HL-60 (cell line): ENCODE measurements around the gene MYBPC2.

ENCODE experiments used
- DNase-seq, 2 experiments: peaks; one replicate each; pipeline ENCODE4 v3.0.0-alpha.2; 2010 to 2020; ENCODE audit warnings: low read depth in 1 of 2, low spot score in 1 of 2
- H3K27ac ChIP-seq: fragments of 250-450 bp; sonication (Bioruptor Pico); replicated peaks from 2 replicates; pipeline ENCODE4 v1.5.1; 2020; ENCODE audit warnings: mild to moderate bottlenecking, moderate library complexity
- H3K27me3 ChIP-seq: fragments of 250-450 bp; sonication (Bioruptor Pico); 2 replicates; pipeline ENCODE4 v1.5.1; 2021; ENCODE audit warnings: mild to moderate bottlenecking, moderate library complexity; ENCODE audit not compliant: insufficient read depth, poor library complexity, severe bottlenecking
- H3K4me3 ChIP-seq: replicated peaks from 2 replicates; pipeline ENCODE4 v1.5.1; 2011; ENCODE audit warnings: mild to moderate bottlenecking, control low read depth, low read length; ENCODE audit not compliant: insufficient read depth
- GABPA ChIP-seq: IDR thresholded peaks from 2 replicates; pipeline ENCODE4 v1.6.1; 2012; ENCODE audit warnings: low read depth
- POLR2AphosphoS5 ChIP-seq: IDR thresholded peaks from 2 replicates; pipeline ENCODE4 v1.6.1; 2012; ENCODE audit warnings: low read depth
- SPI1 ChIP-seq: IDR thresholded peaks from 2 replicates; pipeline ENCODE4 v1.6.1; 2012; ENCODE audit warnings: low read depth, mild to moderate bottlenecking, borderline replicate concordance
- TF ChIP-seq, protein P1 (sequence below): IDR thresholded peaks from 2 replicates; pipeline ENCODE4 v1.6.1; 2012; ENCODE audit warnings: low read depth; ENCODE audit not compliant: insufficient replicate concordance
- TF ChIP-seq, protein P2 (sequence below): IDR thresholded peaks from one replicate; pipeline ENCODE4 v1.5.1; 2011; ENCODE audit warnings: low read length, control low read depth, inconsistent platforms; ENCODE audit not compliant: insufficient read depth

The MYBPC2 gene

DNA sequence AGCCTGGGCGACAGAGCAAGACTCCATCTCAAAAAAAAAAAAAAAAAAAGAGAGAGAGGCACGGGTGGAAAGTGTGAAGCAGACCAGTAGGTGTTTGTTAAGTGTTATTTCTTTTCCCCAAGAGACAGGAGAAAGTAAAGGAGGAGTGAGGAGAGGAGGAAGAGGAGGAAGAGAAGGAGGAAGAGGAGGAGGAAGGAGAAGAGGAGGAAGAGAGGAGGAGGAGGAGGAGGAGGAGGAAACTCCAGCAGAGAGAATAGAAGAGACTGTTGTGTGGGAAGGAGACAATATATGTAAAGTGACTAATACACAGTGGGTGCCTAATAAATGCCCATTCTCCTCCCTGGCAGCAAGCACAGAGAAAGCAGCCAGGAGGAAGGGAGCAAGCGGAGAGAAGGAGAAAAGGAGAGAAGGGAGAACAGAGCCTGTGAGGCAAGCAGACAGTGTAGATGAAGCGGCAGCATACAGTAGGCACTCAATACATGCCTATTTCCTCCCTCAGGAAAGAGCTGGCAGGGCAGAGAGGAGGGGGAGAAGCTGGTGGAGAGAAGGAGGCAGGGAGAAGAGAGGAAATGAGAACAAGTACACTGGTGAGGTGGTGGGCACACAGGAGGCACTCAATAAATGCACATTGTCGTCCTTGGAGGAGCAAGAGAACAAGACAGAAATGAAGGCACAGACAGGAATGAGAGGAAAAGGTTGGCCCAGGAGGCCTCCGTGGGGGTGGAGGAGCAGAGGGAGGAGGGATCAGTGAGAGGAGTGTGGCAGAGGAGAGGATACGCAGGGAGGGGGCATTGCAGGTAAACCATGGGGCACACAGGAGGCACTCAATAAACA is 61.7 kb downstream of the MYBPC2 start:
- TF ChIP-seq, protein P1, sequence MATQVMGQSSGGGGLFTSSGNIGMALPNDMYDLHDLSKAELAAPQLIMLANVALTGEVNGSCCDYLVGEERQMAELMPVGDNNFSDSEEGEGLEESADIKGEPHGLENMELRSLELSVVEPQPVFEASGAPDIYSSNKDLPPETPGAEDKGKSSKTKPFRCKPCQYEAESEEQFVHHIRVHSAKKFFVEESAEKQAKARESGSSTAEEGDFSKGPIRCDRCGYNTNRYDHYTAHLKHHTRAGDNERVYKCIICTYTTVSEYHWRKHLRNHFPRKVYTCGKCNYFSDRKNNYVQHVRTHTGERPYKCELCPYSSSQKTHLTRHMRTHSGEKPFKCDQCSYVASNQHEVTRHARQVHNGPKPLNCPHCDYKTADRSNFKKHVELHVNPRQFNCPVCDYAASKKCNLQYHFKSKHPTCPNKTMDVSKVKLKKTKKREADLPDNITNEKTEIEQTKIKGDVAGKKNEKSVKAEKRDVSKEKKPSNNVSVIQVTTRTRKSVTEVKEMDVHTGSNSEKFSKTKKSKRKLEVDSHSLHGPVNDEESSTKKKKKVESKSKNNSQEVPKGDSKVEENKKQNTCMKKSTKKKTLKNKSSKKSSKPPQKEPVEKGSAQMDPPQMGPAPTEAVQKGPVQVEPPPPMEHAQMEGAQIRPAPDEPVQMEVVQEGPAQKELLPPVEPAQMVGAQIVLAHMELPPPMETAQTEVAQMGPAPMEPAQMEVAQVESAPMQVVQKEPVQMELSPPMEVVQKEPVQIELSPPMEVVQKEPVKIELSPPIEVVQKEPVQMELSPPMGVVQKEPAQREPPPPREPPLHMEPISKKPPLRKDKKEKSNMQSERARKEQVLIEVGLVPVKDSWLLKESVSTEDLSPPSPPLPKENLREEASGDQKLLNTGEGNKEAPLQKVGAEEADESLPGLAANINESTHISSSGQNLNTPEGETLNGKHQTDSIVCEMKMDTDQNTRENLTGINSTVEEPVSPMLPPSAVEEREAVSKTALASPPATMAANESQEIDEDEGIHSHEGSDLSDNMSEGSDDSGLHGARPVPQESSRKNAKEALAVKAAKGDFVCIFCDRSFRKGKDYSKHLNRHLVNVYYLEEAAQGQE: no peak
- TF ChIP-seq GABPA (no peak), POLR2AphosphoS5 (no peak), SPI1 (no peak)
- TF ChIP-seq, protein P2, sequence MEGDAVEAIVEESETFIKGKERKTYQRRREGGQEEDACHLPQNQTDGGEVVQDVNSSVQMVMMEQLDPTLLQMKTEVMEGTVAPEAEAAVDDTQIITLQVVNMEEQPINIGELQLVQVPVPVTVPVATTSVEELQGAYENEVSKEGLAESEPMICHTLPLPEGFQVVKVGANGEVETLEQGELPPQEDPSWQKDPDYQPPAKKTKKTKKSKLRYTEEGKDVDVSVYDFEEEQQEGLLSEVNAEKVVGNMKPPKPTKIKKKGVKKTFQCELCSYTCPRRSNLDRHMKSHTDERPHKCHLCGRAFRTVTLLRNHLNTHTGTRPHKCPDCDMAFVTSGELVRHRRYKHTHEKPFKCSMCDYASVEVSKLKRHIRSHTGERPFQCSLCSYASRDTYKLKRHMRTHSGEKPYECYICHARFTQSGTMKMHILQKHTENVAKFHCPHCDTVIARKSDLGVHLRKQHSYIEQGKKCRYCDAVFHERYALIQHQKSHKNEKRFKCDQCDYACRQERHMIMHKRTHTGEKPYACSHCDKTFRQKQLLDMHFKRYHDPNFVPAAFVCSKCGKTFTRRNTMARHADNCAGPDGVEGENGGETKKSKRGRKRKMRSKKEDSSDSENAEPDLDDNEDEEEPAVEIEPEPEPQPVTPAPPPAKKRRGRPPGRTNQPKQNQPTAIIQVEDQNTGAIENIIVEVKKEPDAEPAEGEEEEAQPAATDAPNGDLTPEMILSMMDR: no peak
- H3K4me3 ChIP-seq: no peak overlapping the region
- no peaks in the 10 kb centered on the region for H3K27me3 ChIP-seq
- no peak for DNase-seq
- no peak overlapping the region for H3K27ac ChIP-seq

DNA sequence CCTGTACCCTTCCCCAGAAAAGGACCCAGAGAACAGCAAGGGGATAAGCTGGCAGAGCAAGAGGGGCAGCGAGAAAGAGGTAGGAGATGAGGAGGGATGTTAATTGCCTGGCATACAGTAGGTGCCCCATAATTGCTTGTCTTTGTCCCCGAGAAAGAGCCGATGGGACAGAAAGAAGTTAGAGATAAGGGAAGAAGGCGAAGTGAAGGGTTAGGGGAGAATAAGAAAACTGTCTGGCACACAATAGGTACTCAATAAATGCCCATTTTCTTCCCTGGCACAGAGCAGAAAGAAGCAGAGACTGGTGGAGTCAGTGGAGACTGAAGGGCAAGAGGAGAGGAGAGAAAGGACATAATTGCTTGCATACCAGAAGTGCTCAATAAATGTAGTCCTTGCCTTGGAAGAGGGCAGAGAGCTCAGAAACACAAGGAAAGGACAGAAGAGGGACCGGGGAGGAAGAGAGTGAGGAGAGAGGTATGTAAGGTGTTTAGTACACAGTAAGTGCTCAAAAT is 62.4 kb downstream of the MYBPC2 start:
- H3K27ac ChIP-seq: no peak overlapping the region
- TF ChIP-seq, protein P2: no peak
- TF ChIP-seq, protein P1: no peak
- TF ChIP-seq POLR2AphosphoS5: no peak
- no peaks in the 10 kb centered on the region for H3K27me3 ChIP-seq
- DNase-seq: no peak
- no peak overlapping the region for H3K4me3 ChIP-seq

DNA sequence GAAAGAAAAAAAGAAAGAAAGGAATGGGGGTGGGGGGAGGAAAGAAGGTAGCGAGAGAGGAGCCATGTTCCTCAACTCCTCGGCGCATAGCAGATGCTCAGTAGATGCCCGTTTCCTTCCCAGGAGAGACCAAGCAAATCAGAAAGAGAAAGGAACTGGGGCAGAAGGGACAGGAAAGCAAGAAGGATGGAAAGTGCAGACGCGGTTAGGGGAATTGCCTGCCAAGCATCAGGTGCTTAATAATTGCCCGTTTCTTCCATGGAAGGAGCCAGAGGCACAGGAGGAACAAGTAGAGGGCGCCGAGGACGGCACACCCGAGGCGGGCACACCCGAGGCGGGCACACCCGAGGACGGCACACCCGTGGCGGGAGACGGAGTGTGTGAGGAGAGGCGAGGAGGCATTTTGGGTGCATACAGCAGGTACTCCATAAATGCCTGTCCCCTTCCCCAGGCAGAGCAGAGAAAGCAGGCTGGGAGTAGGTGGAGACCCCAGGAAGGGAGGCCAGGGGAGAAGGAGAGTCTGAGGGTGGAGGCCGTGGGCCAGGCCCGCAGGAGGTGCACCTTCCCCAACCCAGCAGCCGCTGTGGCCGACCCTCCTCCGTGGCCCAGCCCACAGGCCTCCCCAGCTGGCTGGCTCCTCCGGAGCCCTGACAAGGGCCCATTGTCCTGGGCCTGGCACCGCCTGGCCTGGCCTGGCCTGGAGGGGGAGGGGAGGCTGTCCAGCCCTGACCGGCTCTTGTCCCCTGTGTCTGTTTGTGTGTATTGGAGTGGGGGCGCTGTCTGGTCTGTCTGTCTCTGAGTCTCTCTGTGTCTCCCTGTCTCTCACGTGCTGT is 63.7 kb downstream of the MYBPC2 start:
- no peak for DNase-seq
- Histone ChIP-seq H3K4me3 (no peak overlapping the region), H3K27ac (no peak overlapping the region), H3K27me3 (no peaks in the 10 kb centered on the region)
- TF ChIP-seq, protein P1: no peak
- TF ChIP-seq, protein P2: no peak
- no peak for TF ChIP-seq POLR2AphosphoS5
- no peak for TF ChIP-seq GABPA
- TF ChIP-seq SPI1: no peak
